Activated T-helper 17 cell treated with anti-CD3 and anti-CD28 coated beads, Interleukin-2, amount 50 U/mL, for 72 hours (primary cell): ENCODE results near the gene ISG20. TPM values are rescaled to one million over a fixed set of nuclear protein-coding genes. Genes with fewer than 3 reads are reported as not detected.

ENCODE experiments used
- ATAC-seq: fragments of 150-1000 bp; cut with Tn5 transposase; replicated peaks from 2 replicates; pipeline ENCODE4 v1.10.0; 2021; ENCODE audit warnings: mild to moderate bottlenecking, moderate library complexity
- H3K27ac Mint-ChIP-seq: one replicate; pipeline ENCODE4 v1.8.0; 2022; ENCODE audit warnings: mixed read lengths
- H3K27me3 Mint-ChIP-seq: one replicate; pipeline ENCODE4 v1.8.0; 2022; ENCODE audit warnings: mixed read lengths
- H3K36me3 Mint-ChIP-seq: one replicate; pipeline ENCODE4 v1.8.0; 2022; ENCODE audit warnings: low read depth, mild to moderate bottlenecking, mixed read lengths
- H3K4me1 Mint-ChIP-seq: one replicate; pipeline ENCODE4 v1.8.0; 2022; ENCODE audit warnings: mixed read lengths
- H3K4me3 Mint-ChIP-seq: one replicate; pipeline ENCODE4 v1.8.0; 2022; ENCODE audit warnings: mild to moderate bottlenecking, mixed read lengths
- H3K9me3 Mint-ChIP-seq: one replicate; pipeline ENCODE4 v1.8.0; 2022; ENCODE audit warnings: mixed read lengths
- total RNA-seq, 2 donors: library from RNA; stranded (reverse); gene quantifications; one replicate each; pipeline ENCODE4 v1.2.3, GENCODE V29; 2022

Gene ISG20
- total RNA-seq, 2 donors from 2014 or later, result 34.9 to 89.7 TPM

GRCh38 chr15:88658972-88659931 lies 20.4 kb downstream of the ISG20 start:
- Mint-ChIP-seq H3K27me3 (no peaks in the 10 kb centered on the region), H3K4me1 (peaks cover 8% of the 10 kb centered on the region), H3K36me3 (peaks cover 9% of the 10 kb centered on the region), H3K9me3 (no peaks in the 10 kb centered on the region), H3K27ac (peak overlapping the region; percentile 8), H3K4me3 (no peak overlapping the region)
- ATAC-seq, result peak; percentile 67

GRCh38 chr15:88661041-88661700 lies 22.4 kb downstream of the ISG20 start:
- Mint-ChIP-seq H3K27ac (no peak overlapping the region), H3K4me1 (peaks cover 7% of the 10 kb centered on the region), H3K36me3 (no peaks in the 10 kb centered on the region), H3K27me3 (no peaks in the 10 kb centered on the region), H3K9me3 (no peaks in the 10 kb centered on the region), H3K4me3 (no peak overlapping the region)
- no peak for ATAC-seq

GRCh38 chr15:88661761-88662556 lies 23.1 kb downstream of the ISG20 start:
- Mint-ChIP-seq H3K9me3 (no peaks in the 10 kb centered on the region), H3K36me3 (no peaks in the 10 kb centered on the region), H3K4me1 (peaks cover 7% of the 10 kb centered on the region), H3K27ac (no peak overlapping the region), H3K4me3 (no peak overlapping the region), H3K27me3 (no peaks in the 10 kb centered on the region)
- no peak for ATAC-seq

GRCh38 chr15:88663141-88663621 lies 24.4 kb downstream of the ISG20 start:
- Mint-ChIP-seq H3K36me3 (no peaks in the 10 kb centered on the region), H3K4me3 (no peak overlapping the region), H3K27ac (no peak overlapping the region), H3K4me1 (peaks cover 7% of the 10 kb centered on the region), H3K9me3 (no peaks in the 10 kb centered on the region), H3K27me3 (no peaks in the 10 kb centered on the region)
- ATAC-seq, result no peak

GRCh38 chr15:88664151-88664778 lies 25.4 kb downstream of the ISG20 start:
- ATAC-seq, result peak; percentile 80
- Mint-ChIP-seq H3K27ac (peak overlapping the region; percentile 64), H3K36me3 (no peaks in the 10 kb centered on the region), H3K4me1 (peaks cover 7% of the 10 kb centered on the region), H3K4me3 (no peak overlapping the region), H3K9me3 (no peaks in the 10 kb centered on the region), H3K27me3 (peaks cover 7% of the 10 kb centered on the region)

- Mint-ChIP-seq H3K4me1 (no peaks in the 10 kb centered on the region), H3K4me3 (no peak overlapping the region), H3K36me3 (no peaks in the 10 kb centered on the region), H3K27me3 (peaks cover 21% of the 10 kb centered on the region), H3K27ac (no peak overlapping the region), H3K9me3 (no peaks in the 10 kb centered on the region)
- no peak for ATAC-seq
Observed at GRCh38 chr15:88674661-88675060, 35.8 kb downstream of the ISG20 start.

- H3K27me3 Mint-ChIP-seq, result peaks cover 14% of the 10 kb centered on the region
- ATAC-seq, result no peak
- no peaks in the 10 kb centered on the region for H3K36me3 Mint-ChIP-seq
- H3K27ac Mint-ChIP-seq, result no peak overlapping the region
- H3K4me3 Mint-ChIP-seq, result no peak overlapping the region
- H3K9me3 Mint-ChIP-seq, result no peaks in the 10 kb centered on the region
- no peaks in the 10 kb centered on the region for H3K4me1 Mint-ChIP-seq
Observed at GRCh38 chr15:88678755-88679154, 39.9 kb downstream of the ISG20 start.

- no peak overlapping the region for H3K4me3 Mint-ChIP-seq
- H3K36me3 Mint-ChIP-seq, result no peaks in the 10 kb centered on the region
Observed at GRCh38 chr15:88680241-88681001, 41.6 kb downstream of the ISG20 start.

GRCh38 chr15:88681610-88682221 lies 42.9 kb downstream of the ISG20 start:
- peaks cover 16% of the 10 kb centered on the region for H3K27me3 Mint-ChIP-seq
- no peaks in the 10 kb centered on the region for H3K4me1 Mint-ChIP-seq
- H3K4me3 Mint-ChIP-seq, result no peak overlapping the region
- no peaks in the 10 kb centered on the region for H3K36me3 Mint-ChIP-seq
- H3K9me3 Mint-ChIP-seq, result no peaks in the 10 kb centered on the region
- no peak overlapping the region for H3K27ac Mint-ChIP-seq
- no peak for ATAC-seq

More at GRCh38 chr15:88680241-88681001, 41.6 kb downstream of the ISG20 start:
- no peak for ATAC-seq
- Mint-ChIP-seq H3K9me3 (no peaks in the 10 kb centered on the region), H3K27ac (no peak overlapping the region), H3K4me1 (no peaks in the 10 kb centered on the region), H3K27me3 (peaks cover 14% of the 10 kb centered on the region)

GRCh38 chr15:88684345-88684744 lies 45.5 kb downstream of the ISG20 start:
- Mint-ChIP-seq H3K27ac (no peak overlapping the region), H3K27me3 (peaks cover 20% of the 10 kb centered on the region), H3K4me3 (no peak overlapping the region), H3K9me3 (no peaks in the 10 kb centered on the region), H3K4me1 (no peaks in the 10 kb centered on the region), H3K36me3 (no peaks in the 10 kb centered on the region)
- no peak for ATAC-seq

- H3K9me3 Mint-ChIP-seq, result no peaks in the 10 kb centered on the region
- no peak for ATAC-seq
- peaks cover 29% of the 10 kb centered on the region for H3K27me3 Mint-ChIP-seq
- no peaks in the 10 kb centered on the region for H3K4me1 Mint-ChIP-seq
- no peaks in the 10 kb centered on the region for H3K36me3 Mint-ChIP-seq
- no peak overlapping the region for H3K4me3 Mint-ChIP-seq
- no peak overlapping the region for H3K27ac Mint-ChIP-seq
Observed at GRCh38 chr15:88686166-88686565, 47.4 kb downstream of the ISG20 start.

GRCh38 chr15:88688394-88688933 lies 49.6 kb downstream of the ISG20 start:
- H3K27me3 Mint-ChIP-seq, result peaks cover 25% of the 10 kb centered on the region
- no peak overlapping the region for H3K27ac Mint-ChIP-seq
- no peak overlapping the region for H3K4me3 Mint-ChIP-seq
- H3K4me1 Mint-ChIP-seq, result no peaks in the 10 kb centered on the region
- no peaks in the 10 kb centered on the region for H3K9me3 Mint-ChIP-seq
- H3K36me3 Mint-ChIP-seq, result no peaks in the 10 kb centered on the region
- ATAC-seq, result no peak

GRCh38 chr15:88690331-88690730 lies 51.5 kb downstream of the ISG20 start:
- Mint-ChIP-seq H3K4me1 (no peaks in the 10 kb centered on the region), H3K9me3 (no peaks in the 10 kb centered on the region), H3K4me3 (no peak overlapping the region), H3K27me3 (peaks cover 25% of the 10 kb centered on the region), H3K27ac (no peak overlapping the region), H3K36me3 (no peaks in the 10 kb centered on the region)
- no peak for ATAC-seq
